ENCODE data around the gene CBX4. TPM values are rescaled to one million over a fixed set of nuclear protein-coding genes. Genes with fewer than 3 reads are reported as not detected.

CBX4 gene
- total and polyA plus RNA-seq, 2 of the 13 experiments (the other 11 are each of a cell fraction or from before 2014, with no cell fraction given): 25.8 to 50.8 TPM

DNA sequence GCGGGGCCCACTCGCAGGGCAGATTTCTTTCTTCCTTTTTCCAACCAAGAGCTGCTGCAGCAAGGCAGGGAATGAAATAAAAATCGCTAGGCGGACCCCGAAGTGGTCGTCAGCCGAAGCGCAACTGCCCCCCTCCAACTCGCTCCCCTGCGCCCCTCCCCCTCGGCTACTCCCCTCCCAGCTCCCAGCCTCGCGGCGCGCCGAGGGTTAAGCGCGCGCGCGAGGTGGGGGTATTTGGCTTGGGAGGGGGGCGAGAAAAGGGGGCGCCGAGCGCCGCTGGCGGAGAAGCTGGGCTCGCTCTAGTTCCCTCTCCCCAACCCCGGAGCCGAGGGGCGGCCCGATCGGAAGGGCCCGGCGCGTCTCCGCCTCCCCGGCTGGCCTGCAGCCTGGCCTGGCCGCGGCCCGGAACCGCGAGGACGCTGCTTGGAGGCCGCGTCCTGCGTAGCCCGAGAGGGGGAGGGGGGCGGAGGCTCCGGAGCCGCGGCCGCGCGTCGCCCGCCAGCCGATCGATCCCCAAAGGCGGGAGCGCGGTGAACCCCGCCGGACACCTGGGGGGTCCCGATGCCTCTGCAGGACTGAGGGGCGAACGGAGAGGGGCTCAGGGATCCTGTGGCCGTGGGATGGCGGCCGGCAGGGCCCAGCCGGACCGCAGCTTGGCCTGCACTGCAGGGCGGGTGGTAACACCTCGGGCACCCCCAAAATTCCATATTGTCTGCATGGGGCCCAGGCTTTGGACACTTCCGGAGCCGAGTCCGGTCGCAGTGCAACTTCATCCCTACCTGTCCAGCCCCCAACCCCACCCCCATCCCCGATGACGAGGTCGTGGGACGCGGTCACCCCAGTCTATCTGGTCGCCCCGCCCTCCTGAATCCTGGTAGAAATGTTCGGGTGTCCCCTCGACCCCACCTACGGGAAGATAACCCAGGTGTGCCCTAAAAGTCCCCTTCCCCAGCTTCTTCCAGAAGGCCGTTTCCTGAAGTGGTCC is 4.9 kb upstream of the CBX4 start (continued):
- TF ChIP-seq ZZZ3 (CRISPR knock-in tag; IDR thresholded peaks at IDR 0.05; ENCODE audit: borderline replicate concordance) (peak; percentile 84), ZNF207 (IDR thresholded peaks at IDR 0.05; ENCODE audit: borderline replicate concordance) (no peak), ZUFSP (CRISPR knock-in tag; IDR thresholded peaks at IDR 0.05; ENCODE audit: borderline replicate concordance) (no peak), ATF7-NPFF (CRISPR knock-in tag; IDR thresholded peaks at IDR 0.05; ENCODE audit: low read depth) (peak; percentile 98), SMAD9 (CRISPR knock-in tag; IDR thresholded peaks at IDR 0.05) (no peak), SIX4 (CRISPR knock-in tag; IDR thresholded peaks at IDR 0.05) (peak; percentile 19; the same call in 1 of the 2 replicates), ZKSCAN1 (IDR thresholded peaks at IDR 0.05; ENCODE audit: low read length) (no peak; the same call in 1 of the 2 replicates), RBM22 (optimal IDR thresholded peaks at IDR 0.05; ENCODE audit: low read length) (peak; percentile 10), BATF2 (CRISPR knock-in tag; IDR thresholded peaks at IDR 0.05) (peak; percentile 85; the same call in 1 of the 2 replicates), FOXA3 (CRISPR knock-in tag; IDR thresholded peaks at IDR 0.05) (peak; percentile 46; the same call in 1 of the 2 replicates), ZNF18 (CRISPR knock-in tag; IDR thresholded peaks at IDR 0.05; ENCODE audit: insufficient replicate concordance) (peak; percentile 24)
- TF ChIP-seq, protein P1, sequence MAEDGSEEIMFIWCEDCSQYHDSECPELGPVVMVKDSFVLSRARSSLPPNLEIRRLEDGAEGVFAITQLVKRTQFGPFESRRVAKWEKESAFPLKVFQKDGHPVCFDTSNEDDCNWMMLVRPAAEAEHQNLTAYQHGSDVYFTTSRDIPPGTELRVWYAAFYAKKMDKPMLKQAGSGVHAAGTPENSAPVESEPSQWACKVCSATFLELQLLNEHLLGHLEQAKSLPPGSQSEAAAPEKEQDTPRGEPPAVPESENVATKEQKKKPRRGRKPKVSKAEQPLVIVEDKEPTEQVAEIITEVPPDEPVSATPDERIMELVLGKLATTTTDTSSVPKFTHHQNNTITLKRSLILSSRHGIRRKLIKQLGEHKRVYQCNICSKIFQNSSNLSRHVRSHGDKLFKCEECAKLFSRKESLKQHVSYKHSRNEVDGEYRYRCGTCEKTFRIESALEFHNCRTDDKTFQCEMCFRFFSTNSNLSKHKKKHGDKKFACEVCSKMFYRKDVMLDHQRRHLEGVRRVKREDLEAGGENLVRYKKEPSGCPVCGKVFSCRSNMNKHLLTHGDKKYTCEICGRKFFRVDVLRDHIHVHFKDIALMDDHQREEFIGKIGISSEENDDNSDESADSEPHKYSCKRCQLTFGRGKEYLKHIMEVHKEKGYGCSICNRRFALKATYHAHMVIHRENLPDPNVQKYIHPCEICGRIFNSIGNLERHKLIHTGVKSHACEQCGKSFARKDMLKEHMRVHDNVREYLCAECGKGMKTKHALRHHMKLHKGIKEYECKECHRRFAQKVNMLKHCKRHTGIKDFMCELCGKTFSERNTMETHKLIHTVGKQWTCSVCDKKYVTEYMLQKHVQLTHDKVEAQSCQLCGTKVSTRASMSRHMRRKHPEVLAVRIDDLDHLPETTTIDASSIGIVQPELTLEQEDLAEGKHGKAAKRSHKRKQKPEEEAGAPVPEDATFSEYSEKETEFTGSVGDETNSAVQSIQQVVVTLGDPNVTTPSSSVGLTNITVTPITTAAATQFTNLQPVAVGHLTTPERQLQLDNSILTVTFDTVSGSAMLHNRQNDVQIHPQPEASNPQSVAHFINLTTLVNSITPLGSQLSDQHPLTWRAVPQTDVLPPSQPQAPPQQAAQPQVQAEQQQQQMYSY (CRISPR knock-in tag; IDR thresholded peaks at IDR 0.05): no peak
- TF ChIP-seq, protein P2, sequence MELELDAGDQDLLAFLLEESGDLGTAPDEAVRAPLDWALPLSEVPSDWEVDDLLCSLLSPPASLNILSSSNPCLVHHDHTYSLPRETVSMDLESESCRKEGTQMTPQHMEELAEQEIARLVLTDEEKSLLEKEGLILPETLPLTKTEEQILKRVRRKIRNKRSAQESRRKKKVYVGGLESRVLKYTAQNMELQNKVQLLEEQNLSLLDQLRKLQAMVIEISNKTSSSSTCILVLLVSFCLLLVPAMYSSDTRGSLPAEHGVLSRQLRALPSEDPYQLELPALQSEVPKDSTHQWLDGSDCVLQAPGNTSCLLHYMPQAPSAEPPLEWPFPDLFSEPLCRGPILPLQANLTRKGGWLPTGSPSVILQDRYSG (CRISPR knock-in tag; IDR thresholded peaks at IDR 0.05): no peak
- TF ChIP-seq, protein P3, sequence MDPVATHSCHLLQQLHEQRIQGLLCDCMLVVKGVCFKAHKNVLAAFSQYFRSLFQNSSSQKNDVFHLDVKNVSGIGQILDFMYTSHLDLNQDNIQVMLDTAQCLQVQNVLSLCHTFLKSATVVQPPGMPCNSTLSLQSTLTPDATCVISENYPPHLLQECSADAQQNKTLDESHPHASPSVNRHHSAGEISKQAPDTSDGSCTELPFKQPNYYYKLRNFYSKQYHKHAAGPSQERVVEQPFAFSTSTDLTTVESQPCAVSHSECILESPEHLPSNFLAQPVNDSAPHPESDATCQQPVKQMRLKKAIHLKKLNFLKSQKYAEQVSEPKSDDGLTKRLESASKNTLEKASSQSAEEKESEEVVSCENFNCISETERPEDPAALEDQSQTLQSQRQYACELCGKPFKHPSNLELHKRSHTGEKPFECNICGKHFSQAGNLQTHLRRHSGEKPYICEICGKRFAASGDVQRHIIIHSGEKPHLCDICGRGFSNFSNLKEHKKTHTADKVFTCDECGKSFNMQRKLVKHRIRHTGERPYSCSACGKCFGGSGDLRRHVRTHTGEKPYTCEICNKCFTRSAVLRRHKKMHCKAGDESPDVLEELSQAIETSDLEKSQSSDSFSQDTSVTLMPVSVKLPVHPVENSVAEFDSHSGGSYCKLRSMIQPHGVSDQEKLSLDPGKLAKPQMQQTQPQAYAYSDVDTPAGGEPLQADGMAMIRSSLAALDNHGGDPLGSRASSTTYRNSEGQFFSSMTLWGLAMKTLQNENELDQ (CRISPR knock-in tag; IDR thresholded peaks at IDR 0.05; ENCODE audit: borderline replicate concordance): no peak
